Activated T-helper 2 cell treated with anti-CD3 and anti-CD28 coated beads, Interferon-gamma antibody, Interleukin-2, Interleukin-4, amounts not matched to agents 10 μg/mL and 5 μg/mL and 100 μg/mL, durations not matched to agents 14 hours and 24 hours and 36 hours (primary cell): ENCODE data around the gene CHST7. TPM values are rescaled to one million over a fixed set of nuclear protein-coding genes. Genes with fewer than 3 reads are reported as not detected.
"Not testable (repeated sequence)": the region's sequence is repeated elsewhere in the genome, so short reads cannot be mapped to it uniquely, and the experiment has no call there.

Experiments used
- DNase-seq: peaks from one replicate; pipeline ENCODE4 v3.0.0; 2021; ENCODE audit warnings: low spot score
- H3K27ac Mint-ChIP-seq: one replicate; pipeline ENCODE4 v1.8.0; 2021; ENCODE audit warnings: mixed read lengths
- H3K27me3 Mint-ChIP-seq: one replicate; pipeline ENCODE4 v1.8.0; 2021; ENCODE audit warnings: low read depth, mixed read lengths
- H3K36me3 Mint-ChIP-seq: one replicate; pipeline ENCODE4 v1.8.0; 2021; ENCODE audit warnings: low read depth, mixed read lengths
- H3K4me1 Mint-ChIP-seq: one replicate; pipeline ENCODE4 v1.8.0; 2021; ENCODE audit warnings: low read depth, mixed read lengths
- H3K4me3 Mint-ChIP-seq: one replicate; pipeline ENCODE4 v1.8.0; 2021; ENCODE audit warnings: low read depth, mild to moderate bottlenecking, moderate library complexity, mixed read lengths
- H3K9me3 Mint-ChIP-seq: one replicate; pipeline ENCODE4 v1.8.0; 2021; ENCODE audit warnings: mixed read lengths
- intact Hi-C: fragments of 100-400 bp; cut with micrococcal nuclease; formaldehyde crosslinking; loops from one replicate; pipeline ENCODE4 v1.15.1; 2023
- total RNA-seq: library from RNA; stranded (reverse); gene quantifications from 2 replicates; pipeline ENCODE4 v1.2.3, GENCODE V29; 2022

CHST7 gene
- total RNA-seq = 3.8 TPM in 2 replicates

- peaks cover 32% of the 10 kb centered on the region for H3K4me1 Mint-ChIP-seq
- H3K27ac Mint-ChIP-seq = peak within 1 kb of the TSS; percentile 42
- DNase-seq = peak; percentile 38
- H3K27me3 Mint-ChIP-seq = no peaks in the 10 kb centered on the region
- no peaks in the 10 kb centered on the region for H3K9me3 Mint-ChIP-seq
- H3K36me3 Mint-ChIP-seq = peaks cover 14% of the 10 kb centered on the region
- intact Hi-C loops = loop anchor here (2.0 to 10.0 kb wide), 2 partner anchors 55 to 221 kb away; no protein-coding TSS in a partner anchor
- peak within 1 kb of the TSS; percentile 78 for H3K4me3 Mint-ChIP-seq
Observed at GRCh38 chrX:46573331-46573891, at the start of gene CHST7. CHST7 (plus strand) TSS chrX:46573765; CDS start chrX:46573932, 167 bp downstream.

- DNase-seq, H3K27me3 Mint-ChIP-seq, H3K4me3 Mint-ChIP-seq, H3K27ac Mint-ChIP-seq, intact Hi-C loops, H3K4me1 Mint-ChIP-seq, H3K9me3 Mint-ChIP-seq: not testable (repeated sequence)
- peaks cover 15% of the 10 kb centered on the region for H3K36me3 Mint-ChIP-seq
Observed at GRCh38 chrX:46528640-46529039, 44.9 kb upstream of the CHST7 start.

- not testable (repeated sequence) for H3K27me3 Mint-ChIP-seq
Observed at GRCh38 chrX:46529740-46530403, 43.7 kb upstream of the CHST7 start.

GRCh38 chrX:46530404-46530908, 43.1 kb upstream of the CHST7 start:
- intact Hi-C loops, H3K4me1 Mint-ChIP-seq, H3K27me3 Mint-ChIP-seq, H3K27ac Mint-ChIP-seq, H3K4me3 Mint-ChIP-seq, DNase-seq, H3K9me3 Mint-ChIP-seq: not testable (repeated sequence)
- peaks cover 15% of the 10 kb centered on the region for H3K36me3 Mint-ChIP-seq

More at GRCh38 chrX:46529740-46530403, 43.7 kb upstream of the CHST7 start:
- H3K36me3 Mint-ChIP-seq = peaks cover 15% of the 10 kb centered on the region
- H3K9me3 Mint-ChIP-seq, intact Hi-C loops, H3K27ac Mint-ChIP-seq, H3K4me1 Mint-ChIP-seq, DNase-seq, H3K4me3 Mint-ChIP-seq: not testable (repeated sequence)

GRCh38 chrX:46531442-46531841, 42.1 kb upstream of the CHST7 start:
- H3K9me3 Mint-ChIP-seq = no peaks in the 10 kb centered on the region
- H3K36me3 Mint-ChIP-seq = peaks cover 14% of the 10 kb centered on the region
- H3K27ac Mint-ChIP-seq = no peak overlapping the region
- DNase-seq = no peak
- no peaks in the 10 kb centered on the region for H3K27me3 Mint-ChIP-seq
- no peaks in the 10 kb centered on the region for H3K4me1 Mint-ChIP-seq
- intact Hi-C loops = no loop called here
- no peak overlapping the region for H3K4me3 Mint-ChIP-seq

GRCh38 chrX:46543441-46543840, 30.1 kb upstream of the CHST7 start:
- intact Hi-C loops = no loop called here
- Mint-ChIP-seq H3K27me3 (no peaks in the 10 kb centered on the region), H3K9me3 (no peaks in the 10 kb centered on the region), H3K36me3 (peaks cover 23% of the 10 kb centered on the region), H3K4me3 (no peak overlapping the region), H3K27ac (no peak overlapping the region), H3K4me1 (peaks cover 8% of the 10 kb centered on the region)
- no peak for DNase-seq

GRCh38 chrX:46544527-46544926, 29.0 kb upstream of the CHST7 start:
- peak overlapping the region; percentile 92 for H3K27ac Mint-ChIP-seq
- H3K27me3 Mint-ChIP-seq = not testable (repeated sequence)

GRCh38 chrX:46545111-46546005, 28.2 kb upstream of the CHST7 start, which contains the start of gene ZNF674:
ZNF674 (minus strand) TSS chrX:46545421; CDS start chrX:46542087, 3,334 bp downstream.
- no peaks in the 10 kb centered on the region for H3K9me3 Mint-ChIP-seq
- intact Hi-C loops = loop anchor here (1.0 to 5.0 kb wide), 3 partner anchors 27 to 98 kb away; no protein-coding TSS in a partner anchor
- DNase-seq = peak; percentile 88
- peaks cover 13% of the 10 kb centered on the region for H3K4me1 Mint-ChIP-seq
- peaks cover 28% of the 10 kb centered on the region for H3K36me3 Mint-ChIP-seq
- H3K27me3 Mint-ChIP-seq = no peaks in the 10 kb centered on the region
- H3K27ac Mint-ChIP-seq = peak within 1 kb of the TSS; percentile 92
- peak within 1 kb of the TSS; percentile 89 for H3K4me3 Mint-ChIP-seq

More at GRCh38 chrX:46544527-46544926, 29.0 kb upstream of the CHST7 start:
- H3K9me3 Mint-ChIP-seq, intact Hi-C loops, DNase-seq: not testable (repeated sequence)
- peaks cover 11% of the 10 kb centered on the region for H3K4me1 Mint-ChIP-seq
- peak overlapping the region; percentile 89 for H3K4me3 Mint-ChIP-seq
- H3K36me3 Mint-ChIP-seq = peaks cover 30% of the 10 kb centered on the region

GRCh38 chrX:46547857-46548256, 25.7 kb upstream of the CHST7 start:
- no peak for DNase-seq
- no peaks in the 10 kb centered on the region for H3K27me3 Mint-ChIP-seq
- no peaks in the 10 kb centered on the region for H3K9me3 Mint-ChIP-seq
- peaks cover 13% of the 10 kb centered on the region for H3K4me1 Mint-ChIP-seq
- H3K36me3 Mint-ChIP-seq = peaks cover 31% of the 10 kb centered on the region
- intact Hi-C loops = loop anchor here (5.0 kb wide), 1 partner anchor 39 kb away; no protein-coding TSS in a partner anchor
- H3K4me3 Mint-ChIP-seq = no peak overlapping the region
- no peak overlapping the region for H3K27ac Mint-ChIP-seq

- DNase-seq = no peak
- no peaks in the 10 kb centered on the region for H3K9me3 Mint-ChIP-seq
- H3K27me3 Mint-ChIP-seq = no peaks in the 10 kb centered on the region
- H3K27ac Mint-ChIP-seq = no peak overlapping the region
- peaks cover 29% of the 10 kb centered on the region for H3K36me3 Mint-ChIP-seq
- H3K4me1 Mint-ChIP-seq = peaks cover 9% of the 10 kb centered on the region
- intact Hi-C loops = loop anchor here (5.0 kb wide), 1 partner anchor 37 kb away; no protein-coding TSS in a partner anchor
- no peak overlapping the region for H3K4me3 Mint-ChIP-seq
Observed at GRCh38 chrX:46549914-46550313, 23.7 kb upstream of the CHST7 start.

- no peaks in the 10 kb centered on the region for H3K27me3 Mint-ChIP-seq
- H3K27ac Mint-ChIP-seq = no peak overlapping the region
- intact Hi-C loops = no loop called here
- H3K36me3 Mint-ChIP-seq = peaks cover 23% of the 10 kb centered on the region
- H3K9me3 Mint-ChIP-seq = no peaks in the 10 kb centered on the region
- H3K4me1 Mint-ChIP-seq = peaks cover 5% of the 10 kb centered on the region
- no peak for DNase-seq
- H3K4me3 Mint-ChIP-seq = no peak overlapping the region
Observed at GRCh38 chrX:46551494-46552128, 22.0 kb upstream of the CHST7 start.

- no peaks in the 10 kb centered on the region for H3K27me3 Mint-ChIP-seq
- peaks cover 6% of the 10 kb centered on the region for H3K36me3 Mint-ChIP-seq
- no peaks in the 10 kb centered on the region for H3K9me3 Mint-ChIP-seq
- no peak for DNase-seq
- H3K4me1 Mint-ChIP-seq = peaks cover 3% of the 10 kb centered on the region
- no peak overlapping the region for H3K4me3 Mint-ChIP-seq
- H3K27ac Mint-ChIP-seq = no peak overlapping the region
- intact Hi-C loops = no loop called here
Observed at GRCh38 chrX:46553935-46554334, 19.6 kb upstream of the CHST7 start.
